Pulmonary artery endothelial cell (primary cell): ENCODE data around the gene EIF4B. TPM values are rescaled to one million over a fixed set of nuclear protein-coding genes. Genes with fewer than 3 reads are reported as not detected.
A peak's percentile ranks its signal among the peaks of the same experiment; 100 is the strongest.

Experiments
- DNase-seq: peaks from one replicate; pipeline ENCODE4 v3.0.0-alpha.2; 2011; ENCODE audit warnings: low read depth, low spot score
- total RNA-seq: library from RNA; depleted of rRNA; stranded (reverse); fragments of >200 nt; gene quantifications from 2 replicates; pipeline ENCODE4 v1.2.3, GENCODE V29; 2014

Gene EIF4B
- total RNA-seq, 1 donor from 2014 or later, result 1,340 TPM

- DNase-seq, result no peak
These were observed 38.8 kb downstream of the EIF4B start for GRCh38 chr12:53044896-53045695.

- no peak for DNase-seq
These were observed 39.4 kb downstream of the EIF4B start for GRCh38 chr12:53045696-53046045.

- no peak for DNase-seq
These were observed 40.5 kb downstream of the EIF4B start for GRCh38 chr12:53046655-53047220.

- no peak for DNase-seq
These were observed 41.2 kb downstream of the EIF4B start for GRCh38 chr12:53047221-53048032.

- DNase-seq, result no peak
These were observed 42.0 kb downstream of the EIF4B start for GRCh38 chr12:53048033-53048779.

- no peak for DNase-seq
These were observed 42.6 kb downstream of the EIF4B start for GRCh38 chr12:53048780-53049401.

- peak; percentile 53 for DNase-seq
These were observed 43.5 kb downstream of the EIF4B start, which contains the start of gene TNS2 for GRCh38 chr12:53049571-53050318. Gene TNS2 (plus strand): TSS chr12:53050065. CDS start chr12:53050186, 121 bp downstream.

- no peak for DNase-seq
These were observed 44.3 kb downstream of the EIF4B start for GRCh38 chr12:53050426-53051057.

- DNase-seq, result no peak
These were observed 45.0 kb downstream of the EIF4B start for GRCh38 chr12:53051058-53051880.

- no peak for DNase-seq
These were observed 45.7 kb downstream of the EIF4B start for GRCh38 chr12:53051881-53052412.

- peak; percentile 40 for DNase-seq
These were observed 46.4 kb downstream of the EIF4B start for GRCh38 chr12:53052419-53053217.

- DNase-seq, result no peak
These were observed 47.2 kb downstream of the EIF4B start for GRCh38 chr12:53053218-53054111.

GRCh38 chr12:53054112-53054878 is 48.0 kb downstream of the EIF4B start:
- peak; percentile 48 for DNase-seq

- DNase-seq, result no peak
These were observed 49.4 kb downstream of the EIF4B start for GRCh38 chr12:53055471-53056266.

GRCh38 chr12:53056296-53056695 is 50.0 kb downstream of the EIF4B start:
- DNase-seq, result no peak
